Progenitor cell of endocrine pancreas (in vitro differentiated cells): ENCODE data around the gene FABP6. TPM values are rescaled to one million over a fixed set of nuclear protein-coding genes. Genes with fewer than 3 reads are reported as not detected.

Experiments
- DNase-seq: peaks from one replicate; pipeline ENCODE4 v3.0.0; 2021; ENCODE audit warnings: low spot score; ENCODE audit not compliant: unreplicated experiment
- H3K27ac Mint-ChIP-seq: 2 replicates; pipeline ENCODE4 v1.8.0; 2021; ENCODE audit warnings: mild to moderate bottlenecking, moderate library complexity, mixed read lengths
- H3K27me3 Mint-ChIP-seq: 2 replicates; pipeline ENCODE4 v1.8.0; 2021; ENCODE audit warnings: mixed read lengths
- H3K36me3 Mint-ChIP-seq: 2 replicates; pipeline ENCODE4 v1.8.0; 2022; ENCODE audit warnings: mixed read lengths; ENCODE audit not compliant: insufficient read depth
- H3K4me1 Mint-ChIP-seq: 2 replicates; pipeline ENCODE4 v1.8.0; 2021; ENCODE audit warnings: low read depth, mixed read lengths
- H3K4me3 Mint-ChIP-seq: 2 replicates; pipeline ENCODE4 v1.8.0; 2021; ENCODE audit warnings: low read depth, mild to moderate bottlenecking, moderate library complexity, mixed read lengths
- H3K9me3 Mint-ChIP-seq: 2 replicates; pipeline ENCODE4 v1.8.0; 2021; ENCODE audit warnings: low read depth, mixed read lengths
- total RNA-seq: library from RNA; stranded (reverse); gene quantifications from 2 replicates; pipeline ENCODE4 v1.2.1, GENCODE V29; 2021
- TF ChIP-seq, protein P1 (sequence below): fragments of 200-600 bp; sonication (generic); IDR thresholded peaks from one replicate; pipeline ENCODE4 v1.5.0; 2021; ENCODE audit warnings: antibody characterized with exemption, mild to moderate bottlenecking; ENCODE audit not compliant: unreplicated experiment

Gene FABP6
- total RNA-seq, 1 donor from 2014 or later = 0.55 TPM

DNA sequence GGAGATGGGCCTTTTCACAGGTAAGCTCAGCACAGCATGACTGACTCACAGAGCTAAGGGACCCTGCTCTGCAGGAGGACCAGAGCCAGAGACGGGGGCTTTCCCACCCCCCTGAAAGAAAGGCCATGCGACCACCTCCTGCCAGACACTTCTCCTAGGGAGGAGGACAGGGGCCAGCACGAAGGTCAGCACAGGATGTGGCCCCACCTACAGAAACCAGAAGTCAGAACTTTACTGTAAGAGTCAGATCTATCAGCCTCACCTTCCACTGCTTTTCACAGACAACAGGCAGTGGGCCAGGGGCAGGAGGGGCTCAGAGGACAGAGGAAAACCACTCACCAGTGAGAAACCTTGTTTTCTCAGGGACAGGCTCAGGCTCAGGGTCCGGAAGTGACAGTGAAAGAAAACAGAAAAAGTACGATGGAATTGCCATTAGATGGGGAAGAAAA lies 45.2 kb downstream of the FABP6 start:
- Mint-ChIP-seq H3K27ac (no peak overlapping the region), H3K27me3 (no peaks in the 10 kb centered on the region)

DNA sequence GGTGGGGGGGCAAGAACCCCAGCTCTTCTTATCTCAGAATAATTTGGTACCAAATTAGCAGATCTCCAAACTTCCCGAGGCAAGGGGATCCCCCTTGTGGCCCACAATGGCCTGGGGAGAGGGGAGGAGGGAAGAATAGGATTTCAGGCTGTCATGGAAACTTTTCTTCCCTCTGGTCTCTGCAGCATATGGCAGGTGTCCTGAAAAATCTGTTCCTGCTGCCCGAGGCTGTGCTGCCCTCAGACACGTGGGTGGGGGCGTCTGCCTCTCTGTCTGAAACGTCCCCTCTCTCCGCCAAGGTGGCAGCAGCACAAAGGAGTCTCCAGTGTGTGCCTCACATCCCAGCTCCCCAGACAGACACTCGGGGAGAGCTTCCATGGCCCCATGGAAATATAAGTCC lies 49.0 kb downstream of the FABP6 start:
- H3K4me1 Mint-ChIP-seq = peaks cover 2% of the 10 kb centered on the region
- TF ChIP-seq, protein P1, sequence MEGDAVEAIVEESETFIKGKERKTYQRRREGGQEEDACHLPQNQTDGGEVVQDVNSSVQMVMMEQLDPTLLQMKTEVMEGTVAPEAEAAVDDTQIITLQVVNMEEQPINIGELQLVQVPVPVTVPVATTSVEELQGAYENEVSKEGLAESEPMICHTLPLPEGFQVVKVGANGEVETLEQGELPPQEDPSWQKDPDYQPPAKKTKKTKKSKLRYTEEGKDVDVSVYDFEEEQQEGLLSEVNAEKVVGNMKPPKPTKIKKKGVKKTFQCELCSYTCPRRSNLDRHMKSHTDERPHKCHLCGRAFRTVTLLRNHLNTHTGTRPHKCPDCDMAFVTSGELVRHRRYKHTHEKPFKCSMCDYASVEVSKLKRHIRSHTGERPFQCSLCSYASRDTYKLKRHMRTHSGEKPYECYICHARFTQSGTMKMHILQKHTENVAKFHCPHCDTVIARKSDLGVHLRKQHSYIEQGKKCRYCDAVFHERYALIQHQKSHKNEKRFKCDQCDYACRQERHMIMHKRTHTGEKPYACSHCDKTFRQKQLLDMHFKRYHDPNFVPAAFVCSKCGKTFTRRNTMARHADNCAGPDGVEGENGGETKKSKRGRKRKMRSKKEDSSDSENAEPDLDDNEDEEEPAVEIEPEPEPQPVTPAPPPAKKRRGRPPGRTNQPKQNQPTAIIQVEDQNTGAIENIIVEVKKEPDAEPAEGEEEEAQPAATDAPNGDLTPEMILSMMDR = no peak
- no peak overlapping the region for H3K4me3 Mint-ChIP-seq
- H3K27me3 Mint-ChIP-seq = no peaks in the 10 kb centered on the region
- no peak for DNase-seq
- no peak overlapping the region for H3K27ac Mint-ChIP-seq
- H3K36me3 Mint-ChIP-seq = peaks cover 14% of the 10 kb centered on the region
- H3K9me3 Mint-ChIP-seq = no peaks in the 10 kb centered on the region

More for the DNA sequence above, 45.2 kb downstream of the FABP6 start:
- DNase-seq = no peak
- peaks cover 14% of the 10 kb centered on the region for H3K36me3 Mint-ChIP-seq
- H3K4me3 Mint-ChIP-seq = no peak overlapping the region
- H3K4me1 Mint-ChIP-seq = peaks cover 8% of the 10 kb centered on the region
- no peaks in the 10 kb centered on the region for H3K9me3 Mint-ChIP-seq
- TF ChIP-seq, protein P1 = no peak

GRCh38 chr5:160280384-160281095 lies 51.2 kb downstream of the FABP6 start:
- Mint-ChIP-seq H3K9me3 (no peaks in the 10 kb centered on the region), H3K4me1 (peaks cover 2% of the 10 kb centered on the region), H3K27ac (no peak overlapping the region), H3K27me3 (no peaks in the 10 kb centered on the region), H3K36me3 (peaks cover 15% of the 10 kb centered on the region), H3K4me3 (no peak overlapping the region)
- DNase-seq = no peak
- TF ChIP-seq, protein P1 = no peak

- H3K36me3 Mint-ChIP-seq = peaks cover 13% of the 10 kb centered on the region
- DNase-seq = no peak
- H3K4me1 Mint-ChIP-seq = peaks cover 2% of the 10 kb centered on the region
- H3K27me3 Mint-ChIP-seq = no peaks in the 10 kb centered on the region
- no peaks in the 10 kb centered on the region for H3K9me3 Mint-ChIP-seq
- TF ChIP-seq, protein P1 = no peak
- H3K4me3 Mint-ChIP-seq = no peak overlapping the region
- no peak overlapping the region for H3K27ac Mint-ChIP-seq
Observed at GRCh38 chr5:160281275-160281674, 52.0 kb downstream of the FABP6 start.

DNA sequence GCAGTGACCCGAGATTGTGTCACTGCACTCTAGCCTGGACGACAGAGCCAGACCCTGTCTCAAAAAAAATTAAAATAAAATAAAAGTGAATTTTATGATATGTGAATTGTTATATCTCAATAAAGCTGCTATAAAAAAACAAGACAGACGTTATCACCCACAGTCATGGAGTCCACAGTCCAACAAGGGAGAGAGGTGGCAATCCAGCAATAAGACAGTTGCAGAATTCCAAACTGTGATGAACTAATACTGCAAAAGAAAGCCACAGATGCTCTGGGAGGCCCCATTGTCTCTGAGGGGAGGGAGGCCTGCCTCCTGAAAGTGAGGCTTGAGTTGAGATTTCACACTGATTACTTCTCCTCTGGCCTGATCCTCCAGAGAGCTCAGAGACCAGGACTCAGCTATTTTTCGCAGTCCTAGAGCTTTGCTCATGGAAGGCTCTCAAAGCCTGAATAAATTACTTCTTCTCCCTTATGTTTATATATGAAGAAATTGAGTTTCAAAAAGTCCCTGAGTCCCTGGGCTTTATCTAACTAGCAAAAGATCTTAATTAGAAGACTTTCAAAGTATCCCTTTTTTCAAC lies 55.1 kb downstream of the FABP6 start:
- H3K9me3 Mint-ChIP-seq = no peaks in the 10 kb centered on the region
- H3K4me1 Mint-ChIP-seq = peaks cover 15% of the 10 kb centered on the region
- H3K36me3 Mint-ChIP-seq = peaks cover 3% of the 10 kb centered on the region
- DNase-seq = no peak
- TF ChIP-seq, protein P1 = no peak
- H3K27me3 Mint-ChIP-seq = no peaks in the 10 kb centered on the region
- no peak overlapping the region for H3K27ac Mint-ChIP-seq
- H3K4me3 Mint-ChIP-seq = no peak overlapping the region
